Vagina (tissue), 2 donors: ENCODE results near the gene PLAGL1. TPM values are rescaled to one million over a fixed set of nuclear protein-coding genes. Genes with fewer than 3 reads are reported as not detected.

Experiments used
- DNase-seq, 2 donors: peaks; one replicate each; pipeline ENCODE4 v3.0.0-alpha.2; 2017; ENCODE audit errors: extremely low spot score in 2 of 2
- H3K27ac ChIP-seq: fragments of 200-600 bp; sonication (generic); one replicate; pipeline ENCODE4 v1.5.1; 2019
- H3K27me3 ChIP-seq: fragments of 200-600 bp; sonication (generic); one replicate; pipeline ENCODE4 v1.5.1; 2019
- H3K36me3 ChIP-seq, 2 donors: fragments of 200-600 bp; sonication (generic); one replicate each; pipeline ENCODE4 v1.5.1; 2017 to 2019
- H3K4me1 ChIP-seq: fragments of 200-600 bp; sonication (generic); one replicate; pipeline ENCODE4 v1.5.1; 2019
- H3K4me3 ChIP-seq, 2 donors: fragments of 200-600 bp; sonication (generic); 1 replicate in 1 of 2; 2 replicates in 1 of 2; pipeline ENCODE4 v1.5.1; 2016 to 2019
- H3K9me3 ChIP-seq: fragments of 200-600 bp; sonication (generic); one replicate; pipeline ENCODE4 v1.5.1; 2019
- POLR2A ChIP-seq, 2 donors: fragments of 450-650 bp; IDR thresholded peaks; one replicate each; pipeline ENCODE4 v1.6.1; 2017; ENCODE audit warnings: antibody characterized with exemption in 2 of 2, mild to moderate bottlenecking in 2 of 2, moderate library complexity in 2 of 2
- POLR2AphosphoS5 ChIP-seq, 2 donors: sonication (generic); formaldehyde crosslinking; IDR thresholded peaks; one replicate each; pipeline ENCODE4 v1.9.0; 2017; ENCODE audit warnings: antibody characterized with exemption in 2 of 2, mild to moderate bottlenecking in 2 of 2, low read depth in 1 of 2; ENCODE audit not compliant: insufficient read depth in 1 of 2
- intact Hi-C: fragments of 100-400 bp; cut with DNase I; formaldehyde crosslinking; loops from one replicate; pipeline ENCODE4 v1.15.1; 2023
- total RNA-seq: library from RNA; depleted of rRNA; stranded (reverse); fragments of >200 nt; gene quantifications from one replicate; pipeline ENCODE4 v1.2.3, GENCODE V29; 2016
- TF ChIP-seq, protein P1 (sequence below), 3 experiments: fragments of 450-650 bp in 2 of 3; fragments of 200-600 bp in 1 of 3; sonication (generic) in 1 of 3; IDR thresholded peaks; one replicate each; pipeline ENCODE4 v1.5.1; 2017 to 2019; ENCODE audit warnings: antibody characterized with exemption in 3 of 3, mild to moderate bottlenecking in 2 of 3, moderate library complexity in 2 of 3

Gene PLAGL1
- total RNA-seq, 1 donor from 2014 or later: 23.1 TPM

DNA sequence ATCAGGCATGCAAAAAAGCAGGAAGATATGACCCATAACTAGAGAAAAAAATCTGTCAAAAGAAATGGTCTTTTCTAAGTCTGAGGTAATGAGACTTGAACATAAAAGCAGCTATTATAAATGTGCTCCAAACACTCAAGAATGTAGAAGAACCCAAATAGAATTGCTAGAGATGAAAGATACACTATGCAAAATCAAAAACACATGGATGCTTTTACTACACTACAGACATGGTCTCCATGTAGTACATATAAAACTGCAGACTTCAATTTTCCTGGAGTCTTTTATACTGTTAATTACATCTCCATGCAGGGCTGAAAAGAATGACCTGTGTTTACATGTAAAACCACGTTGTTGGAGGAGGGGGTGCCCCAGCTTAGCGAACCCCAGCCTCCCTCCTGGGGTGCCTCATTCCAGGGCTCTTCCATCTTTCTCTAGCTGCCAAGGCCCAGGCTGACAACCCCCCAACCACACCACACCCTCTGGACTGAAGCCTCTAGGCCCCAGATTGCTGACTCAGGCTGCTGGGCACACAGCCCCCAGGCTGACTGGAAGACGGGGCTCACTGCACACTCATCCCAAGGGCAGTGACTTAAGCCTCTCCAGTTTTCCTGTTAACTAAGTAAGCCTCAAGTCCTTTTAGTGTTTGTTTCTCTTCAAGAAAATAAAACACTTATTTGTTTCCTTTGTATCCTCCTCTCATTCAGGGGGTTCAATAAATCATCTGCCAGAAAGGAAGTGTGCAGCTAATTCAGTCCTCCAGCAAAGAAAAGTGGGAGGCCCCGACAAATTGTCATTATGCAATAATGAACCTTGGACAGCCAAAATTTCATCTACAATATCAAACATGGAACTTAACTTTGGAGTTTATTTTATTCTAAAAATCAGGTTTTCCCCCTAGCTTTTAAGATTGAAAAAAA, 26.0 kb upstream of the PLAGL1 start:
- intact Hi-C loops: no loop called here
- H3K36me3 ChIP-seq: no peaks in the 10 kb centered on the region

DNA sequence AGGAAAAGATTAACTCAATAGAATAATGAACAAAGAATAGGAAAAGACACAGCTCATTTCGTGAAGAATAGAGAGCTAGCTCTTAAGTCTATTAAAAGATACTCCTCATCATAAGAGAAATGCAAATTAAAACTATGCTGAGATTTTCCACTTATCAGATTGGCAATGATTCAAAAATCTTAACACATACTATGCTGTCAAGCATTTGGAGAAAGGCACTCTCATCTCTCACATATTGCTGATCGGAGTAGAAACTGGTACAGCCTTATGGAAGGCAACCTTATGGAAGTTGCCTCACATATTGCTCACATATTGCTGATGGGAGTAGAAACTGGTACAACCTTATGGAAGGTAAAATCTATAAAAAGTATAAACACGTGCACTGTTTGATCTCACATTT, 21.4 kb upstream of the PLAGL1 start:
- DNase-seq: no peak
- no peaks in the 10 kb centered on the region for H3K4me1 ChIP-seq
- no peak overlapping the region for H3K27ac ChIP-seq
- H3K27me3 ChIP-seq: no peaks in the 10 kb centered on the region
- intact Hi-C loops: no loop called here
- H3K4me3 ChIP-seq: no peak overlapping the region
- TF ChIP-seq POLR2A (IDR thresholded peaks at IDR 0.05) (no peak), POLR2AphosphoS5 (IDR thresholded peaks at IDR 0.05; ENCODE audit: insufficient read depth in 1 of 2, low read depth in 1 of 2) (no peak)
- TF ChIP-seq, protein P1, sequence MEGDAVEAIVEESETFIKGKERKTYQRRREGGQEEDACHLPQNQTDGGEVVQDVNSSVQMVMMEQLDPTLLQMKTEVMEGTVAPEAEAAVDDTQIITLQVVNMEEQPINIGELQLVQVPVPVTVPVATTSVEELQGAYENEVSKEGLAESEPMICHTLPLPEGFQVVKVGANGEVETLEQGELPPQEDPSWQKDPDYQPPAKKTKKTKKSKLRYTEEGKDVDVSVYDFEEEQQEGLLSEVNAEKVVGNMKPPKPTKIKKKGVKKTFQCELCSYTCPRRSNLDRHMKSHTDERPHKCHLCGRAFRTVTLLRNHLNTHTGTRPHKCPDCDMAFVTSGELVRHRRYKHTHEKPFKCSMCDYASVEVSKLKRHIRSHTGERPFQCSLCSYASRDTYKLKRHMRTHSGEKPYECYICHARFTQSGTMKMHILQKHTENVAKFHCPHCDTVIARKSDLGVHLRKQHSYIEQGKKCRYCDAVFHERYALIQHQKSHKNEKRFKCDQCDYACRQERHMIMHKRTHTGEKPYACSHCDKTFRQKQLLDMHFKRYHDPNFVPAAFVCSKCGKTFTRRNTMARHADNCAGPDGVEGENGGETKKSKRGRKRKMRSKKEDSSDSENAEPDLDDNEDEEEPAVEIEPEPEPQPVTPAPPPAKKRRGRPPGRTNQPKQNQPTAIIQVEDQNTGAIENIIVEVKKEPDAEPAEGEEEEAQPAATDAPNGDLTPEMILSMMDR (IDR thresholded peaks at IDR 0.05): no peak
- no peaks in the 10 kb centered on the region for H3K9me3 ChIP-seq
- no peaks in the 10 kb centered on the region for H3K36me3 ChIP-seq

More for the DNA sequence above, 26.0 kb upstream of the PLAGL1 start:
- no peak for TF ChIP-seq POLR2A (IDR thresholded peaks at IDR 0.05)
- TF ChIP-seq, protein P1 (IDR thresholded peaks at IDR 0.05): no peak
- no peak for TF ChIP-seq POLR2AphosphoS5 (IDR thresholded peaks at IDR 0.05; ENCODE audit: insufficient read depth in 1 of 2, low read depth in 1 of 2)
- H3K9me3 ChIP-seq: no peaks in the 10 kb centered on the region
- no peak overlapping the region for H3K27ac ChIP-seq
- no peak for DNase-seq
- H3K27me3 ChIP-seq: no peaks in the 10 kb centered on the region
- H3K4me3 ChIP-seq: no peak overlapping the region
- H3K4me1 ChIP-seq: peaks cover 5% of the 10 kb centered on the region

DNA sequence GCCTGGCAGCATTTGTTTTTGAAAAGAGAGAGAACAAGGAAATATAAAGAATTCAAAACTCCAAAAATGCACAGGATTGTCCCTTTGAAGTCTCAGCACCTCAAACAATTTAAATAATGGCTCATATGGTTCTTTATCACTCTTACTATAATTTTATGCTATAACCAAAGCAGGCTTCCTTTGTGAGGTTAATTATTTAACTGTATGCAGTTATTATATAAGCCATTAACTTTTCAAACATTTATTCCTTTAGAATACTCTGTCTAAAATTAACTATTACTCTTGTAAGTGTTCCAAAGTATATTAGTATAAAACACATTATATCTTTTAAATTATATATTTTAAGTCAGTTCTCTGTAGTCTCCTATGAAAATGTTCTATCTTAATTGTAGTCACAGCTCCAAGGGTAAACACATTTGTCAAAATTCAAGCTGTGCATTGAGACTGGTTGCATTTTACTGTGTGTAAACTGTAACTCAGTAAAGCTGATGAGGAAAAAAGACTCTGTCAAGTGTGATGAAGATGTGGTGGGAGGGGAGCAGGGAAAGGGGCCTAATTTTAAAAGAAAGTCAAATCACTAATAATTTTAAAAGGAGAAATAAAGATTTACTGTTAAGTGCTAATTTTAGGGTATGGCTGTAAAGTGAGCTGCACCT, 20.0 kb upstream of the PLAGL1 start:
- TF ChIP-seq POLR2AphosphoS5 (IDR thresholded peaks at IDR 0.05; ENCODE audit: insufficient read depth in 1 of 2, low read depth in 1 of 2): no peak
- no peak for TF ChIP-seq POLR2A (IDR thresholded peaks at IDR 0.05)
- TF ChIP-seq, protein P1 (IDR thresholded peaks at IDR 0.05): no peak
- Histone ChIP-seq H3K27ac (no peak overlapping the region), H3K36me3 (no peaks in the 10 kb centered on the region), H3K27me3 (no peaks in the 10 kb centered on the region), H3K4me3 (no peak overlapping the region), H3K4me1 (no peaks in the 10 kb centered on the region), H3K9me3 (no peaks in the 10 kb centered on the region)
- intact Hi-C loops: no loop called here
- DNase-seq: no peak

DNA sequence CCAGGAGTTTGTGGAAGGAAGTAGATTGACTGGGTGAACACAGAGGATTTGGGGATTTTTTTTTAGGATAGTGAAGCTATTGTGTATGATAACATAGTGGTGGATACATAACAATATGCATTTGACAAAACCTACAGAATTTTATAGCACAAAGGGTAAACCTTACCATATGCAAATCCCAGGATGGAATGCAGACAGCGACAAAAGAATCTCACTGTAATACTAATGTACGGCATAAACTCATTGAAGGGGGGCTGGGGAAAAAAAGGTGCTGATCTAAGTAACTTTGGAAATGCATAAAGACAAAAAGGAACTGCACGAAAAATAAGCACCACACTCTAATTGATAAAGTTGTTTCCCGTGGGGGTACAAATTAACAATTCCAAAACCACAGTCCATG, 15.2 kb upstream of the PLAGL1 start:
- Histone ChIP-seq H3K4me3 (no peak overlapping the region), H3K36me3 (no peaks in the 10 kb centered on the region), H3K4me1 (no peaks in the 10 kb centered on the region), H3K27ac (no peak overlapping the region), H3K27me3 (no peaks in the 10 kb centered on the region), H3K9me3 (no peaks in the 10 kb centered on the region)
- TF ChIP-seq POLR2A (IDR thresholded peaks at IDR 0.05) (no peak), POLR2AphosphoS5 (IDR thresholded peaks at IDR 0.05; ENCODE audit: insufficient read depth in 1 of 2, low read depth in 1 of 2) (no peak)
- TF ChIP-seq, protein P1 (IDR thresholded peaks at IDR 0.05): no peak
- intact Hi-C loops: no loop called here
- DNase-seq: no peak
